ENCODE measurements around the gene FLNB.

FLNB gene

DNA sequence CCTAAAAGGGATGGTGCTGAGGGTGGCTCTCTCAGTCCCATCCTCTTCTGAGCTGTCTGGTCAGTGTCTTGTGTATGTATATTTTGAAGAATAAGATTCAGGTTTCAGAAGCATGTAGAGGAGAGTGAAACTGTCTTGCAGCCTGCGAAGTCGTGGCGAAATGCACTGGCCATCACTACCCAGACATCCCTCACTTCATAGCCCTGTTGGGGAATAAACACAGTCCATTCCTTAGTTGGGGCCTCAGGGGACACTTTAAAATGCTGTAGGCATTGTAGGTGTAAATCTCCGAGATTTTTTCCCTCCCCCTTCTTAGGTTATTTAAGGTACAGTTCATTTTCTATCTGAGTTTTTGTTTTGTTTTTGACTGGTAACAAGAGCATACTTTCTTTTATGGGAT is 108.8 kb downstream of the FLNB start:
- no peak overlapping the region for H3K4me3 ChIP-seq (ENCODE audit: low read depth, low read length)
- TF ChIP-seq, protein P1, sequence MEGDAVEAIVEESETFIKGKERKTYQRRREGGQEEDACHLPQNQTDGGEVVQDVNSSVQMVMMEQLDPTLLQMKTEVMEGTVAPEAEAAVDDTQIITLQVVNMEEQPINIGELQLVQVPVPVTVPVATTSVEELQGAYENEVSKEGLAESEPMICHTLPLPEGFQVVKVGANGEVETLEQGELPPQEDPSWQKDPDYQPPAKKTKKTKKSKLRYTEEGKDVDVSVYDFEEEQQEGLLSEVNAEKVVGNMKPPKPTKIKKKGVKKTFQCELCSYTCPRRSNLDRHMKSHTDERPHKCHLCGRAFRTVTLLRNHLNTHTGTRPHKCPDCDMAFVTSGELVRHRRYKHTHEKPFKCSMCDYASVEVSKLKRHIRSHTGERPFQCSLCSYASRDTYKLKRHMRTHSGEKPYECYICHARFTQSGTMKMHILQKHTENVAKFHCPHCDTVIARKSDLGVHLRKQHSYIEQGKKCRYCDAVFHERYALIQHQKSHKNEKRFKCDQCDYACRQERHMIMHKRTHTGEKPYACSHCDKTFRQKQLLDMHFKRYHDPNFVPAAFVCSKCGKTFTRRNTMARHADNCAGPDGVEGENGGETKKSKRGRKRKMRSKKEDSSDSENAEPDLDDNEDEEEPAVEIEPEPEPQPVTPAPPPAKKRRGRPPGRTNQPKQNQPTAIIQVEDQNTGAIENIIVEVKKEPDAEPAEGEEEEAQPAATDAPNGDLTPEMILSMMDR (conservative IDR thresholded peaks at IDR 0.05; ENCODE audit: low read depth, low read length), result no peak
- peak; percentile 56 for DNase-seq (ENCODE audit: low read depth)

DNA sequence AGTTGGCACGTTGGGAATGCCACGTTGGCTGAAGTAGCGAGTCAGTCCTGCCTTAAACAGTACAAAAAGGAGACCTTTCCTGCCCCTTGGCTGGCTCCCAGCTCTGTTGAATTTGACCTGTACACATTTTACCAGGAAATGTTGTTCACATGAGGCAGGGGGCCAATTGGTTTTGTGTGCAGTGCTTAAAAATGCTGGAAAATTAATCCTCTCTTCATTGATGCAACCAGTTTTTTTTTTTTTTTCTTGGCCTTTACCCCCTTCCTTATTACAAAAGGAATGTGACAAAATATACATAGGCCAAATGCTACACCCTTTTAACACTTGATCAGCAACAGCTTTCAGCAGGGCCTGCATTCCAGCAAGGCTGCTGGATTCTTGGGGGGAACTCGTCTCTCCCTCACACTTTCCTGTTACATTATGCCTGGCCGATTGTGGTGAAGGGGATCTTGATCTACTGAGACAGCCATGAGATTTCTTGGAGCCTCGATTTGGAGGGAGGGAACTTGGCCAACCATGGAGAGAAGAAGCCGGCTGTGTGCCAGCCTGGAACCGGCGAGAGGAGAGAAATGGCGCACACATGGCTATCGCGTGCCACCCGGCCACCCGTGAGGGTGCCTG is 109.4 kb downstream of the FLNB start:
- no peak overlapping the region for H3K4me3 ChIP-seq (ENCODE audit: low read depth, low read length)
- TF ChIP-seq, protein P1 (conservative IDR thresholded peaks at IDR 0.05; ENCODE audit: low read depth, low read length), result no peak
- peak; percentile 90 for DNase-seq (ENCODE audit: low read depth)

DNA sequence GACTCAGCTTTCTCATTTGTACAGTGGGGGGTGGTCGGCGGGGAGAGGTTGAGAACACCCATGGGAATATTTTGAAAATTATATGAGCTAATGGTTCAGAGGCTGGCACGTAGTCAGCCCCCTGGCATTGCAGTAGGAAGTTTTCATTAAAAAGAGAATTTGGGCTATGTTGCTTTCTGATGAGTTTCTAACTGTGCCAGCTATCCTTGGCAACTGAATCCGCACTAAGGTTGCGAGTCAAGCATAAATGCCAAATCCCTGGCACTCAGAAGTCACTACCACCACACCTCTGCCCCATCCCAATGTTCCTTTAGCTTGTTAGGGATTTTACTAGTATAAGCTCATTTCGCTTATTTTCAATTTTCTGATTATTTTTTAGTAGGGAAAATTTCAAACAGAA is 111.0 kb downstream of the FLNB start:
- H3K4me3 ChIP-seq (ENCODE audit: low read depth, low read length), result no peak overlapping the region
- TF ChIP-seq, protein P1 (conservative IDR thresholded peaks at IDR 0.05; ENCODE audit: low read depth, low read length), result no peak
- no peak for DNase-seq (ENCODE audit: low read depth)

DNA sequence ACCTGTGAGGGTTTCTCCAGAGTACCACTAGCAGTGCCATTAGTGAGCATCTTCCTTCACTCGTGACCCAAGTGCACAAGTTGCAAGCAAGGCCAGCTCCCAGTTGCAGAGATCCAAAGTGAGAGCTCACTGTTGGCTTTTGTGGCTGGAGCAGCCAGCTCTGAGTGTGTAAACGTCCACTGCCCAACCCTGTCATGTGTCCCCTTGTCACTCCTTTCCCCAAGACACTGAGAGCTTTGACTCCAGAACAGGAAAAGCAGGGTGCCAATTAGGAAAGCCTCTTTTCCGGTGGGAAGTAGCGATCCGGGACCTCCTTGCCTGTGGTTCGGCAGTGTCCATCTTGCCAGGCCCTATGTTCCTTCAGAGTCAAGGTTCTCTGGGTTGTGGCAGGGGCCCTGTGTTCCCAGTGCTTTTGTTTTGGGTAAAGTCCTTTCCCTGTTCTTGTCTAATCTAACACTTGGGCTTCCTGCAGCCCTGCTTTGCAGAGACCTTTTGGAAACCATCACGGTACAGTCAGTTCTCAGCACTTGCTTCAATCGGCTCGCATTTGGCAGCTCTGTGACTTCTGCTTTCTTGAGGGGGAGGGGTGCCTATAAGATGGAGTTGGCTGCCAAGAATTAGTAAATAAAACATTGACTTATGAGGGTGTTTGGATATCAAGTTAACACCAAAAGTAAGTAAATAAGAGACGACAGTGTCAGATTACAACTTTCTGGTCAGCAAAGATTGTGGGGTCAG is 112.0 kb downstream of the FLNB start:
- TF ChIP-seq, protein P1 (conservative IDR thresholded peaks at IDR 0.05; ENCODE audit: low read depth, low read length), result no peak
- peak; percentile 58 for DNase-seq (ENCODE audit: low read depth)
- no peak overlapping the region for H3K4me3 ChIP-seq (ENCODE audit: low read depth, low read length)

DNA sequence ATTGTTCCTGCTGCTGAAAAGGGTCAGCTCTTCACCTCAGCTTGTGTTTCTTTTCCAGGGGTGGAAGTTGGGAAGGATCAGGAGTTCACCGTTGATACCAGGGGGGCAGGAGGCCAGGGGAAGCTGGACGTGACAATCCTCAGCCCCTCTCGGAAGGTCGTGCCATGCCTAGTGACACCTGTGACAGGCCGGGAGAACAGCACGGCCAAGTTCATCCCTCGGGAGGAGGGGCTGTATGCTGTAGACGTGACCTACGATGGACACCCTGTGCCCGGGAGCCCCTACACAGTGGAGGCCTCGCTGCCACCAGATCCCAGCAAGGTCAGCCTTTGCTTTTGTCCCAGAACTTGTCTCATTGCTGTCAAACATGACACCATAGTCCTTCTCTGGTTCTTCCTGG is 113.0 kb downstream of the FLNB start:
- DNase-seq (ENCODE audit: low read depth), result no peak
- H3K4me3 ChIP-seq (ENCODE audit: low read depth, low read length), result no peak overlapping the region

DNA sequence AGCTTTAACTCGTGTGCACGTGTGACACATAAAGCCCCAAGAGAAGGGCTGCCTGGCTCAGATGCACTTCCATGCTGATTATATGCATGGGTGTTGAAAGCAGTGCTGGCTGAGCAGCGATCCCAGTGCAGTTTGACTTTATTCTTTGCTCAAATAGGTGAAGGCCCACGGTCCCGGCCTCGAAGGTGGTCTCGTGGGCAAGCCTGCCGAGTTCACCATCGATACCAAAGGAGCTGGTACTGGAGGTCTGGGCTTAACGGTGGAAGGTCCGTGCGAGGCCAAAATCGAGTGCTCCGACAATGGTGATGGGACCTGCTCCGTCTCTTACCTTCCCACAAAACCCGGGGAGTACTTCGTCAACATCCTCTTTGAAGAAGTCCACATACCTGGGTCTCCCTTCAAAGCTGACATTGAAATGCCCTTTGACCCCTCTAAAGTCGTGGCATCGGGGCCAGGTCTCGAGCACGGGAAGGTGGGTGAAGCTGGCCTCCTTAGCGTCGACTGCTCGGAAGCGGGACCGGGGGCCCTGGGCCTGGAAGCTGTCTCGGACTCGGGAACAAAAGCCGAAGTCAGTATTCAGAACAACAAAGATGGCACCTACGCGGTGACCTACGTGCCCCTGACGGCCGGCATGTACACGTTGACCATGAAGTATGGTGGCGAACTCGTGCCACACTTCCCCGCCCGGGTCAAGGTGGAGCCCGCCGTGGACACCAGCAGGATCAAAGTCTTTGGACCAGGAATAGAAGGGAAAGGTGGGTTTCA is 114.9 kb downstream of the FLNB start:
- TF ChIP-seq, protein P1 (conservative IDR thresholded peaks at IDR 0.05; ENCODE audit: low read depth, low read length), result no peak
- no peak for DNase-seq (ENCODE audit: low read depth)
- no peak overlapping the region for H3K4me3 ChIP-seq (ENCODE audit: low read depth, low read length)

More for the DNA sequence above, 113.0 kb downstream of the FLNB start:
- TF ChIP-seq, protein P1 (conservative IDR thresholded peaks at IDR 0.05; ENCODE audit: low read depth, low read length), result no peak

Measured in choroid plexus epithelial cell (primary cell).